HPDE6-E6E7 (cell line): ENCODE data around the gene LCK.
"Not testable (repeated sequence)": the region's sequence is repeated elsewhere in the genome, so short reads cannot be mapped to it uniquely, and the experiment has no call there.

Source experiments
- DNase-seq: peaks from one replicate; pipeline ENCODE4 v3.0.0; 2011; ENCODE audit warnings: missing footprints; ENCODE audit errors: extremely low spot score

LCK gene

GRCh38 chr1:32273391-32274208 lies 22.5 kb downstream of the LCK start:
- peak; percentile 72 for DNase-seq

GRCh38 chr1:32274646-32275340 lies 23.7 kb downstream of the LCK start:
- DNase-seq: no peak

- no peak for DNase-seq
Measured at GRCh38 chr1:32275424-32275823, 24.4 kb downstream of the LCK start.

GRCh38 chr1:32276032-32276782 lies 25.1 kb downstream of the LCK start:
- no peak for DNase-seq

- DNase-seq: not testable (repeated sequence)
Measured at GRCh38 chr1:32284777-32285176, 33.7 kb downstream of the LCK start.

- no peak for DNase-seq
Measured at GRCh38 chr1:32285658-32286057, 34.6 kb downstream of the LCK start.

- DNase-seq: no peak
Measured at GRCh38 chr1:32286763-32287162, 35.7 kb downstream of the LCK start.

GRCh38 chr1:32289256-32289655 lies 38.2 kb downstream of the LCK start:
- DNase-seq: peak; percentile 71

- peak; percentile 82 for DNase-seq
Measured at GRCh38 chr1:32291145-32291707, 40.2 kb downstream of the LCK start.

GRCh38 chr1:32291708-32292538 lies 40.9 kb downstream of the LCK start, which contains the start of gene HDAC1:
HDAC1 (plus strand) TSS chr1:32292083; CDS start chr1:32292170, 87 bp downstream.
- DNase-seq: peak; percentile 95

- not testable (repeated sequence) for DNase-seq
Measured at GRCh38 chr1:32298211-32298610, 47.1 kb downstream of the LCK start.

- no peak for DNase-seq
Measured at GRCh38 chr1:32299327-32299726, 48.3 kb downstream of the LCK start.

GRCh38 chr1:32303358-32303757 lies 52.3 kb downstream of the LCK start:
- no peak for DNase-seq

- no peak for DNase-seq
Measured at GRCh38 chr1:32303997-32304622, 53.0 kb downstream of the LCK start.

- no peak for DNase-seq
Measured at GRCh38 chr1:32305310-32305709, 54.2 kb downstream of the LCK start.

- DNase-seq: no peak
Measured at GRCh38 chr1:32307324-32307723, 56.3 kb downstream of the LCK start.

- DNase-seq: no peak
Measured at GRCh38 chr1:32309960-32310359, 58.9 kb downstream of the LCK start.

- DNase-seq: no peak
Measured at GRCh38 chr1:32311709-32312393, 60.8 kb downstream of the LCK start.

GRCh38 chr1:32316903-32317277 lies 65.8 kb downstream of the LCK start:
- DNase-seq: no peak
